H1 (cell line): ENCODE measurements around the gene TSPAN16. TPM values are rescaled to one million over a fixed set of nuclear protein-coding genes. Genes with fewer than 3 reads are reported as not detected.

Source experiments
- EZH2 ChIP-seq: fragments of 200-600 bp; sonication (generic); IDR thresholded peaks from 2 replicates; pipeline ENCODE4 v1.7.1; 2012; ENCODE audit warnings: low read depth, mild to moderate bottlenecking, moderate library complexity, low read length, inconsistent platforms; ENCODE audit not compliant: severe bottlenecking
- TAF1 ChIP-seq: IDR thresholded peaks from 2 replicates; pipeline ENCODE4 v1.6.1; 2011; ENCODE audit warnings: mild to moderate bottlenecking, low read depth, low read length
- TBP ChIP-seq: IDR thresholded peaks from 2 replicates; pipeline ENCODE4 v1.6.1; 2011; ENCODE audit warnings: low read depth, low read length, improper control_type of control experiment
- polyA plus RNA-seq, 7 experiments: library from polyadenylated mRNA; depleted of rRNA in 3 of 7; stranded (reverse) in 5 of 7; unstranded in 2 of 7; fragments of >200 nt in 5 of 7; fragments of 200-250 nt in 2 of 7; gene quantifications; 1 replicate in 5 of 7; 2 replicates in 1 of 7; 4 replicates in 1 of 7; pipeline versions ENCODE4 v1.2.1 to v1.2.3, GENCODE V29; 2011 to 2013; ENCODE audit warnings: missing spikeins in 2 of 7, mixed read lengths in 2 of 7
- total RNA-seq: library from RNA; stranded (reverse); fragmentation: NEBNext Ultra II Directional; extraction: Animal tissue kit (Norgen Biotek cat#: 25700); gene quantifications from 2 replicates; pipeline ENCODE4 v1.2.1, GENCODE V29; 2021
- TF ChIP-seq, protein P1 (sequence below), 3 experiments: IDR thresholded peaks; 1 replicate in 2 of 3; 2 replicates in 1 of 3; pipeline versions ENCODE4 v1.5.1 to v1.6.1; 2011; ENCODE audit warnings: low read length in 3 of 3, mild to moderate bottlenecking in 3 of 3, inconsistent platforms in 2 of 3, low read depth in 1 of 3, moderate library complexity in 1 of 3; ENCODE audit not compliant: insufficient read depth in 1 of 3; ENCODE audit errors: control extremely low read depth in 1 of 3

TSPAN16 gene
- total and polyA plus RNA-seq, 2 of the 8 experiments (the other 6 are each of a cell fraction or from before 2014, with no cell fraction given): not detected

DNA sequence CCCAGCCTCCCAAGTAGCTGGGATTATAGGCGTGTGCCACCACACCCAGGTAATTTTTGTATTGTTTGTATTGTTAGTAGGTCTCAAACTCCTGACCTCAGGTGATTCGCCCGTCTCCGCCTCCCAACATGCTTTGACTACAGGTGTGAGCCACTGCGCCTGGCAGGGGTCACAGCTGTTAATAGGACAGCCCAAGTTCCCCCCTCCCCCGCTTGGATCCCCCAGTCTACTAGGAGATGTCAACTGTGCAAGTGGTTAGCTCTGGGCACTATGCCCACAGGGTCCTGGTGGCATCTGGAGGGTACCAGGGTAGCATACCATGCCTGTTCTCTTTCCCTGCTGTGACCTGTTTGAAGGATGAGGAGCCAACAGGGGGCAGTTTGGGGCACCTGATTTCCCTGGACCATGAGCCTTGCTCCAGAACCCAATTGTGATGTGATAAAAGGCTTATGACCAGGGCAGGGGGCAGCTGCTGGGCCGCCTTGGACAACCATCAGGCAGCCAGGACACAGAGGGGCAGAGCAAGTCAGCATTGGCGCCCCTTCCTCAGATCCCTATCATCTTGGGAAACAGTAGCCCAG is at the start of gene TSPAN16 (continued):
- TF ChIP-seq, protein P1, sequence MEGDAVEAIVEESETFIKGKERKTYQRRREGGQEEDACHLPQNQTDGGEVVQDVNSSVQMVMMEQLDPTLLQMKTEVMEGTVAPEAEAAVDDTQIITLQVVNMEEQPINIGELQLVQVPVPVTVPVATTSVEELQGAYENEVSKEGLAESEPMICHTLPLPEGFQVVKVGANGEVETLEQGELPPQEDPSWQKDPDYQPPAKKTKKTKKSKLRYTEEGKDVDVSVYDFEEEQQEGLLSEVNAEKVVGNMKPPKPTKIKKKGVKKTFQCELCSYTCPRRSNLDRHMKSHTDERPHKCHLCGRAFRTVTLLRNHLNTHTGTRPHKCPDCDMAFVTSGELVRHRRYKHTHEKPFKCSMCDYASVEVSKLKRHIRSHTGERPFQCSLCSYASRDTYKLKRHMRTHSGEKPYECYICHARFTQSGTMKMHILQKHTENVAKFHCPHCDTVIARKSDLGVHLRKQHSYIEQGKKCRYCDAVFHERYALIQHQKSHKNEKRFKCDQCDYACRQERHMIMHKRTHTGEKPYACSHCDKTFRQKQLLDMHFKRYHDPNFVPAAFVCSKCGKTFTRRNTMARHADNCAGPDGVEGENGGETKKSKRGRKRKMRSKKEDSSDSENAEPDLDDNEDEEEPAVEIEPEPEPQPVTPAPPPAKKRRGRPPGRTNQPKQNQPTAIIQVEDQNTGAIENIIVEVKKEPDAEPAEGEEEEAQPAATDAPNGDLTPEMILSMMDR (IDR thresholded peaks at IDR 0.05; ENCODE audit: control extremely low read depth in 1 of 3, insufficient read depth in 1 of 3, low read depth in 1 of 3, low read length in 3 of 3): peak in 2 of 3 experiments; percentile 36 to 37; a peak in 3 of 4 replicates
- no peak for TF ChIP-seq TBP
- no peak for TF ChIP-seq EZH2
- TF ChIP-seq TAF1: no peak
- TF ChIP-seq, all 59 proteins: peak for 2
